HUDEP-2 (cell line): ENCODE results near the gene CYP2A6.
"Not testable (repeated sequence)": the region's sequence is repeated elsewhere in the genome, so short reads cannot be mapped to it uniquely, and the experiment has no call there.

ENCODE experiments used
- DNase-seq, 76 experiments: peaks; one replicate each; lab custom pipeline; 2025; ENCODE audit not compliant: unreplicated experiment in 76 of 76; lab: John Stamatoyannopoulos, UW

The CYP2A6 gene

GRCh38 chr19:40819479-40820234 is 30.6 kb downstream of the CYP2A6 start:
- peak in 26 of 76 experiments; percentile 16 to 57 (median 36) for DNase-seq

- peak in 69 of 76 experiments; percentile 27 to 82 (median 68) for DNase-seq
Observed at GRCh38 chr19:40818480-40819399, 31.5 kb downstream of the CYP2A6 start.

GRCh38 chr19:40815223-40815622 is 35.0 kb downstream of the CYP2A6 start:
- no peak for DNase-seq

GRCh38 chr19:40813182-40813581 is 37.1 kb downstream of the CYP2A6 start:
- DNase-seq, result no peak

GRCh38 chr19:40812571-40812970 is 37.7 kb downstream of the CYP2A6 start:
- DNase-seq, result not testable (repeated sequence)

GRCh38 chr19:40811478-40812341 is 38.5 kb downstream of the CYP2A6 start:
- DNase-seq, result peak in 3 of 76 experiments; percentile 17 to 23 (median 18)

- DNase-seq, result peak in 71 of 76 experiments; percentile 26 to 96 (median 67)
Observed at GRCh38 chr19:40810649-40811408, 39.4 kb downstream of the CYP2A6 start.

GRCh38 chr19:40810160-40810559 is 40.1 kb downstream of the CYP2A6 start:
- no peak for DNase-seq

- DNase-seq, result no peak
Observed at GRCh38 chr19:40809358-40810086, 40.7 kb downstream of the CYP2A6 start.

- DNase-seq, result no peak
Observed at GRCh38 chr19:40808497-40808896, 41.8 kb downstream of the CYP2A6 start.

- DNase-seq, result no peak
Observed at GRCh38 chr19:40808021-40808325, 42.3 kb downstream of the CYP2A6 start.

GRCh38 chr19:40807147-40808020 is 42.9 kb downstream of the CYP2A6 start:
- peak in 8 of 76 experiments; percentile 9 to 30 (median 14) for DNase-seq

GRCh38 chr19:40806423-40807146 is 43.7 kb downstream of the CYP2A6 start:
- peak in 63 of 76 experiments; percentile 23 to 83 (median 60) for DNase-seq

- peak in 22 of 76 experiments; percentile 17 to 58 (median 30) for DNase-seq
Observed at GRCh38 chr19:40805258-40805868, 44.9 kb downstream of the CYP2A6 start.

- DNase-seq, result peak in 10 of 76 experiments; percentile 9 to 40 (median 23)
Observed at GRCh38 chr19:40804783-40805242, 45.4 kb downstream of the CYP2A6 start.

- DNase-seq, result peak in 55 of 76 experiments; percentile 16 to 77 (median 53)
Observed at GRCh38 chr19:40803857-40804782, 46.1 kb downstream of the CYP2A6 start.
